CD4-positive, alpha-beta T cell treated with Interleukin-4 for 4 hours (primary cell): ENCODE measurements around the gene ACSM3.

Experiments
- DNase-seq: peaks from one replicate; pipeline ENCODE4 v3.0.0-alpha.2; 2020

ACSM3 gene

DNA sequence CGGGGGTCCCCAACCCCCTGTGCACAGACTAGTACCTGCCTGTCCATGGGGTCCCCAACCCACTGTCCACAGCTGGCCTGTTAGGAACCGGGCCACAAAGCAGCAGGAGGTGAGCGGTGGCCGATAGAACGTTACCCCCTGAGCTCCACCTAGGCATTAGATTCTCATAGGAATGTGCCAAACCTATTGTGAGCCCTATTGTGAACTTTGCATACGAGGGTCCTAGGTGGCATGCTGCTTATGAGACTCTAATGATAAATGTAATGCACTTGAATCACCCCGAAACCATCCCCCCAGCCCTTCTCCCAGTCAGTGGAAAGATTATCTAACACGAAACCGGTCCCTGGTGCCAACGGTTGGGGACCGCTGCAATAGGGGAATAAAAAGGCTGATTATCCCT, 44.0 kb downstream of the ACSM3 start:
- DNase-seq: no peak

- DNase-seq: no peak
These were observed 48.1 kb downstream of the ACSM3 start for GRCh38 chr16:20811889-20812439.

DNA sequence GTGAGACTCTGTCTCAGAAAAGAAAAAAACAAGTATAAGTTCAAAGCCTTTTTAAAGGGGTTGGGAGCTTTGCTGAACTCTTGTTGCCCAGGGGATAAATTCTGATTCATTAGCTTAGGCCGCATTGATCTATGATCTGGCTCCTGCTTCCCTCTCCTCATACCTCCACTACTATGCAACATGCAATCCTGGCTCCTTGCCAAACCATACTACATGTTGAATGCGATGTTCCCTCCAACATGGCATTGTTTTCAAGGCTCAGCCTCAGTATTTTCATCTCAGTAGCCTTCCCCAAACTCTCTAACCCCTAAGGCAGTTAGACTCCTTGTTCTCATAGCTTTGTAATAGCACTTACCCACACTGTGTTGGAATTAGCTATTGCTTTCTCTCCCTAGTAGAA, 48.7 kb downstream of the ACSM3 start:
- no peak for DNase-seq

DNA sequence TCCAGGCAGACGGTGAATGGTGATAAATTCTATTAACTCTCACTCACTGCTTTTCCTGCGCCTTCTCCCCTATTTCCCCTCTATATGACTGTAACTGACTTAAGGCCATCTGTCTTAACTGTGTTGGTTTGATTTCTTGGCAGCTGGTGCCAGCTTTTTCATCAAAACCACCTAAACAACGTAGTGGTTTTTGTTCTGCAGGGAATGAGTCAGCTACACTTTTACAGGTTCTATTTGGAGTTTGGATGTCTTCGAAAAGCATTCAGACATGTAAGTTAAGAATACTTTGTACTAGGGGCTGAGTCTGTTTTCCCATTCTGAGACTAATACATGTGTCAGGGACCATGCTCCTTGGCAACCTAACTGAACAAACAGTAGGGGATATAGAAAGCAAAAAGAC, 51.0 kb downstream of the ACSM3 start:
- DNase-seq: no peak

GRCh38 chr16:20818929-20819585, 55.2 kb downstream of the ACSM3 start:
- no peak for DNase-seq

DNA sequence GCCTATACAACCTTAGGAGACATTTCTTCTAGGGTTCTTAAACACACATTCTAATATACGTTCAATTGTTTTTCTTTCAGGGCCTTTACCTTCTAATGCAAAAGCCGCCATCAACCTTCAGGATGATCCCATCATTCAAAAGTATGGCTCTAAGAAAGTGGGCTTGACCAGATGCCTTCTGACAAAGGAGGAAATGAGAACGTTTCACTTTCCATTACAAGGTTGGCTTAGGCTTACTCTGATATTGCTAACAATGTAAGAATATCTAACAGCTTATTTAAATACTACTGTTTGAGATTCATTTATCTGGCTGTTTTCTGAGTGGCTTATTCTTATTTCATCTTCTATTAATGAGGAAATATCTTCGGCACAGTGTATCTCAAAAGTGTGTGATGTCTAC, 57.9 kb downstream of the ACSM3 start:
- no peak for DNase-seq

DNA sequence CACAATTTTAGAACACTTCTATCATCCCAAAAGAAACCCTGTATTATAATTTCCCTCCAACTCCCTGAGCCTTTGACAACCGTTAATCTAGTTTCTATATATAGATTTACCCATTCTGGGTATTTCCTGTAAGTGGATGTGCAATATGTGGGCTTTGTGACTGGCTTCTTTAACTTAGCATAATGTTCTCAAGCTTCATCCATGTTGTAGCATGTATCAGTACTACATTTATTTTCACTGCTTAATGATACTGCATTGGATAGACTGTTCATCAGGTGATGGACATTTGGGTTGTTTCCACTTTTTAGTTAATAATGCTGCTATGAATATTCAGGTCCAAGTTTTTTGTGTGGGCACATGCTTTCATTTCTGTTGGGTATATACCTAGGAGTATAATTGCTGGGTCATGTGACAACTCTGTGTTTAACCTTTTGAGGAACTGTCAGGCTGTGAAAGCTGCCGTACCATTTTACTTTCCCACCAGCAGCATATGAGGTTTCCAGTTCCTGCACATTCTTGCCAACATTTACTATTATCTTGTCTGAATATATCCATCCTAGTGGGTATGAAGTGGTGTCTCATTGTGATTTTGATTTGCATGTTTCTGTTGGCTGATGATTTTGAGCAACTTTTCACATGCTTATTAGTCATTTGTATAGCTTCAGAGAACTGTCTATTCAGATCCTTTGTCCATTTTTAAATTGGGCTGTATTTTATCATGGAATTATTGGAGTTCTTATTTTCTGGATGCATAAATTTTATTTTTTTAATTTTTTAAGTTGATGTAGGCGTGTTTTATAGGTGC, 58.9 kb downstream of the ACSM3 start:
- DNase-seq: no peak

DNA sequence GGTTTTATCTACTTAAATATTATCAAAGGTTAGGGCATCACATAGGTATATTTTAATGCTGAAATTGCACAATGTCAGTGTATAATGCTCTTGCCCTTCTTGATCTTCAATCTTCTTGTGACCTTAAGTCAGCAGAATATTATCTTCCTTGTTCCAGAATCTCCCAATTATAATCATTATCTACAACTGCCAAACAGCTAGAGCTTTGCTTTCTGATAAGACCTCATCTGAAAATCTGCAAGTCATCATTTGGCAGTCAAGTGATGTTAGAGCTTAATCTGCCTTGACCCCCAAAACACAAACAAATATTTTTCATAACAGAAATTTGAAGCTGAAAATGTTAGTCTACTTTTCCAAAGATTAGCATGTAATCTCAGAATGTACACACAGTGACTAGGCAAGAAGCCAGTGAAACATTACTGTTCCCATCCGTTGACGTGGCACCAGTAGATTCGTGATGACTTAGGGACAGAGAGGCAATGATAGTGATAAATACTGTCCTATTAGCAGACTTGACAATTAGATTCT, 62.3 kb downstream of the ACSM3 start:
- no peak for DNase-seq

GRCh38 chr16:20829536-20829935, 65.7 kb downstream of the ACSM3 start:
- no peak for DNase-seq

GRCh38 chr16:20830372-20830771, 66.6 kb downstream of the ACSM3 start:
- DNase-seq: no peak

GRCh38 chr16:20833086-20833485, 69.3 kb downstream of the ACSM3 start:
- DNase-seq: no peak

- no peak for DNase-seq
These were observed 74.4 kb downstream of the ACSM3 start for GRCh38 chr16:20838240-20838639.

- no peak for DNase-seq
These were observed 75.7 kb downstream of the ACSM3 start for GRCh38 chr16:20839504-20839903.

GRCh38 chr16:20844054-20844453, 80.2 kb downstream of the ACSM3 start:
- no peak for DNase-seq

GRCh38 chr16:20844588-20844987, 80.8 kb downstream of the ACSM3 start:
- DNase-seq: no peak

DNA sequence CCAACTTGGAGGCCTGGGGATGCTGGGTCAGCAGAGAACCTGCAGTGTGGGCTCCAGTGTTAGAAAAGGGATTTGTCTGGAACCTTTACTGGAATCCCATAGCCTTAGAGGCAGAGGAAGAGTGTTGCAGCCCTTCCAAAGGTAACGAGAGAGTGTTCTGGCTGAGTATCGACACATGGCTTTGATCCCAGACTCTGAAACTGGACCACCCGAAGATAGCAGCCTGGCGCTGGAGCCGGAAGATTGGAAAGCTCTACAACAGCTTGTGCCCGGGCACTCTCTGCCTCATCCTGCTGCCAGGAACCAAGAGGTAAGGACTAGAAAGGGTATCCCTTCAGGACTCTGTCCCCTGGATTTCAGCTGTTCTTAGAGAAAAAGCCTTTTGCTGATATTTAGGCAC, 82.2 kb downstream of the ACSM3 start:
- DNase-seq: no peak

DNA sequence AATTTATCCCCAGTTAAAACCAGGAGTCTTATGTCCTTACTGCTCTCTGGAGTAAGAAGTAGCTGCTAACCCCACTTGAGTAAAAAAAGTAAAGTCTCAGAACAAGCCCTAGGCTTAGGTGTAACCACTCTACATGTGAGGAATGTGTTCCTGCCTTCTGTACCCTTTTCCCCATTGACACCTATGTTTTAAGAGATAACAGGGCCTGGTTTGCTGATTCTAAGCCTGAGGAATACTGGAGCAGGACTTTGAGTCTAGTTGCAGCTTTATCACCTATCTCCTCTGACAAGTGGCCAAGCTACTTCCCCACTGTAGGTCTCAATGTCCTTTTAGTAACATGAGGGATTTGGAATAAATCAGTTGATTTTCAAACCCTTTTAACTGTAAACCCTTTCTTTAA, 82.7 kb downstream of the ACSM3 start:
- no peak for DNase-seq
